HCEC 1CT (cell line): Measurements from ENCODE around the gene TMEM233.
"Not testable (repeated sequence)": the region's sequence is repeated elsewhere in the genome, so short reads cannot be mapped to it uniquely, and the experiment has no call there.

Experiments
- DNase-seq: peaks from one replicate; pipeline ENCODE4 v3.0.0-alpha.2; 2017

Gene TMEM233

GRCh38 chr12:119613319-119613936, 19.9 kb downstream of the TMEM233 start:
- DNase-seq = no peak

GRCh38 chr12:119614705-119615104, 21.1 kb downstream of the TMEM233 start:
- no peak for DNase-seq

GRCh38 chr12:119615518-119616475, 22.2 kb downstream of the TMEM233 start:
- no peak for DNase-seq

- not testable (repeated sequence) for DNase-seq
These were observed 24.8 kb downstream of the TMEM233 start for GRCh38 chr12:119618328-119618896.

GRCh38 chr12:119620490-119620889, 26.9 kb downstream of the TMEM233 start:
- DNase-seq = no peak

- no peak for DNase-seq
These were observed 28.3 kb downstream of the TMEM233 start for GRCh38 chr12:119621878-119622277.

- no peak for DNase-seq
These were observed 31.4 kb downstream of the TMEM233 start for GRCh38 chr12:119624966-119625365.

GRCh38 chr12:119627019-119627643, 33.6 kb downstream of the TMEM233 start:
- no peak for DNase-seq

DNA sequence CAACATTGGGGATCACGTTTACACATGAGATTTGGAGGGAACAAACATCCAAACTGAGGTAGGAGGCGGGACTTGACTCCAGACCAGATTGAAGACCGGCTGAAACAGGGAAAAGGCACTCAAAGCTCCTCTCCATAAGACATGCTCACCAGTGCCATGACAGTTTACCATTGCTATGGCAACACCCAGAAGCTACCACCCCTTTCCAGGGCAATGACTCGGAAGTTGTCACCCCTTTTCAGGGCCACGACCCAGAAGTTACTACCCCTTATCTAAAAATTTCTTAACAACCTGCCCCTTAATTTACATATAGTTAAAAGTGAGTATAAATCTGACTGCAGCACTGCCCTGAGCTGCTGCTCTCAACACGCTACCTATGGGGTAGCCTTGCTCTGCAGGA, 34.1 kb downstream of the TMEM233 start:
- DNase-seq = no peak

DNA sequence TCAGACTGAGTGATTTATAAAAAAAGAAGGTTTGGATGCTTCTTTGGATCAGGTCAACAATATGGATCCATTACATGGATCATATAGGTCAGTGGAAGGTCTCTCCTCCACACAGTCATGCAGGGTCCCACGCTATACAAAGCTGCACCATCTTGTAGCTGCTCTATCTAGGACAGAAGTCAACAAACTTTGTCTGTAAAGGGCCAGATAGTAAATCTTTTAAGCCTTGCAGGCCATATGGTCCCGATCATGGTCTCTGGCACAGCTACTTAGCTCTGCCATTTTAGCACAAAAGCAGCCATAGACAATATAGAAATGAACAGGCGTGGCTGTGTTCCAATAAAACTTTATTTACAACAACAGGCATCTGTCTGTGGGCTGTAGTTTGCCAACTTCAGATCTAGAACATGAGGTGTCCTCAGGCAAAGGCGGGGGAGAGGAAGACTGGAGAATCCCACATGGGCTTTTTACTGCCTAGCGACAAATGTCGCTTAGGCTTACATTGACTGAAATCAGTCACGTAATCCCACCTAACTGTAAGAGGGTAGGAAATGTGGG, 36.7 kb downstream of the TMEM233 start:
- DNase-seq = no peak

DNA sequence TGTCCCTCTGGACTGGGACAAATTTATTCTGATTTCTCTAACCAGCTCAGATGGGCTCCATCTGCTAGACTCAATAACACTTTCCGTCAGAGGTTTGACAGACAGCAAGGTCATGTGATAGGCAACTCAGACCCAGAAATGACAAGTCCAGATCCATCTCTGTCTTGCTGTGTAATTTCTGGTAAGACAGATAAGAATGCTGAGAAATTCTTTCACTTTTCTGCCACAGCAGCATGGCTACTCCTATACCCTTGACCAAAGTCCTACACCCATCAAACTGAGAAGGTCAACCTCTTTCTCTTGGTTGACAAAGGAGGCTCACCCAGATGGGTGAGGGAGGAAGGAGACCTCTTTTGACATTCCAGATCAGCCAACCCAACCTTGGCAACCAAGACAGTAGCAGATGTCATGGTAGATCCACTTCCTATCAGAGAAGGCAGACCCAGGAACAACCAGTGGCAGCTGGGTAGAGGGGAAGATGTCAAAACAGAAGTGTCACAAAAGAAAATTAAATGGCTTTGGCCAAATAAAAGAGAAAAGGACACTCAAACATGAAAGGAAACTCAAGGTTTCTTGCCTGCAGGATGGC, 37.5 kb downstream of the TMEM233 start:
- DNase-seq = no peak

DNA sequence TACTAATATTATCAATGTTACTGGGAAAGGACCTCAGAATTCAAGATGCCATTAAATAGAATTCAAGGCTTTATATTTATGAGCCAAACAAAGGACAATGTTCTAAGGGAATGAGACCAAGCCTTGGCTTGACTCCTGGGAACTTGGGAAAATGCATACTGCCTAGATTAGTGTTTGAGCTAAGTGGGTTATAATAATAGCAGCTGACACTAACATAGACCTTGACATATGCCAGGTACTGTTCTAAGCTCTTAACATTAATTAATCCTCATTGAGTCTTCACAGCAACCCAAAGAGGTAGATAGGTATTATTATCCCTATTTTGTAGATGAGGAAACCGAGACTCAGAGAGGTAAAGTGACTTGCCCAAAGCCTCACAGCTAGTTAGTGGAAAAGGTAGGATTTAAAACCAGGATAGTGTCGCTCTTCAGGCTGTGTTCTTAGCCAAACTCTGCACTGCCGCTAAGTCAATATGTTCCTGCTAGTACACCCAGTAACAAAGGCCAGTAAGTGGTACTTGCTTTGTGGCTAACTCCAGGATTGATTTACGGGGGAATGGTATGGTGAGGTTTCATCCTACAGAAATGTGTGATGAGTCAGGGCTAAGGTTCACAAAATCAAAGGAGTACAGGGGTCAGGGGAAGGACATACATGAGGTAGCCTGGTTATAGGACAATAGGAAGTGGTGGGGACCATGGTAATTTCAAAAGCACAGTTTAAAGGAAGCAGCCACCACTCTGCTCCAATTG, 38.5 kb downstream of the TMEM233 start:
- DNase-seq = no peak

DNA sequence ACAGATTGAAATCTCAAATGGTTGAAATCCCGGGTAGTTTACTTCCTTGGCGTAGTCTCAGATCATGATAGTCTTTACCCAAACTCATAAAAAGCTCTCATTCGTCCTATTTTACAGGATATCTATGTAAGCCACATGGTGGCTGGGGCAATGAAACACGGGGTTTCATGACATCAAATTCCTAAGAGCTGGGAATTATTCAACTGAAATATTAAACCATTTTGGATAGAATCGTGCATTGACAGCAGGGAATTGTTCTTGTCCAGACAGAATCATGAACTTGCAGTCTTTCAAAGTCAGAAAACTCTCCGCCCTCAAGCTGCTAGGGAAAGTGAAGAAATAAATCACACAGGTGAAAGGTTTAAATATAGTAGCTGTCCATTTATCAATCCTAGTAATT, 41.2 kb downstream of the TMEM233 start:
- DNase-seq = no peak

DNA sequence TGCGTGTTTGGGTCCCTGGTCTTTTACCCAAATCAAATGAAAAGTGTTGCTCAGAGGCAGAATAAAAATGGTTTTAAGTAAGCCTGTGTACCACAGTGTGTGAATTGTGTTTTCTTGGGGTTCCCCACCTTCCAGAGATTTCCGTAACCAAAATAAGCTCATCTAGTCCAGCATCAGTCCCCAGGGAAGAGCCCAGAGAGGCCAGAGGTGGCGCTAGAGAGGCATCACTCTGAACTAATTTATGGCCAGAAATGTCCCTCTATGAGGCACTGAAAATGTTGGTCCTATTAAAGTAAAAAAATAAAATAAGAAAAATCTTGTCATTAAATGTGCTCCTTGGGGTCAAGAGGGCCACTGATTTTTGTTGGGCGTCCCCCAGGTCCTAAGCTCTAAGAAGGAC, 49.4 kb downstream of the TMEM233 start:
- DNase-seq = no peak

- DNase-seq = no peak
These were observed 51.4 kb downstream of the TMEM233 start for GRCh38 chr12:119644930-119645329.

GRCh38 chr12:119645535-119646059, 52.0 kb downstream of the TMEM233 start:
- DNase-seq = no peak

DNA sequence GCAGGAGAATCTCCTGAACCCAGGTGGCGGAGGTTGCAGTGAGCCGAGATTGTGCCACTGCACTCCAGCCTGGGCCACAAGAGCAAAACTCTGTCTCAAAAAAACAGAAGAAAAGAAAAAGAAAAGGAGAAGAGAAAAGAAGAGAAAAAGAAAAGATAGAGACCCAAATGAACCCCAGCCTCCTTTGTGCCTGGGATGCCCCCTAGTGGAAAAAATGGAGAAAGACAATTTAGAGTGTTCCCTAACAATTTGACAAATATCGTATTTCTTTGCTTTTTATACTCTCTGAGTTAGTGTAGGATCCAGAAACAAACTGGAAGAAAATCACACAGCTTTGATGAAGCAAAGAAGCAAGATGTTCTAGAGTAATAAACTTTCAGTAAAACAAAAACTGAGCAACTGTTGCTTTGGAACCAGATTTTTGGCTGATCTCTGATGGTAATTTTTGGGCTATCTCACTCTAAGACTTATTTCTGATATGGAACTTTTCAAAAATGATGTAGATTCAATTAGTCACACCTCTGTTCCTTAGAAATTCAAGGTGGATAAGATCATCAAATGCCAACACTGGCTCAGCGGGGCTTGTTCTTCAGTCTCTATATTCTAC, 55.7 kb downstream of the TMEM233 start:
- DNase-seq = peak; percentile 15

- no peak for DNase-seq
These were observed 59.1 kb downstream of the TMEM233 start for GRCh38 chr12:119652665-119653064.

GRCh38 chr12:119657001-119657400, 63.4 kb downstream of the TMEM233 start:
- not testable (repeated sequence) for DNase-seq

GRCh38 chr12:119658166-119658565, 64.6 kb downstream of the TMEM233 start:
- not testable (repeated sequence) for DNase-seq

DNA sequence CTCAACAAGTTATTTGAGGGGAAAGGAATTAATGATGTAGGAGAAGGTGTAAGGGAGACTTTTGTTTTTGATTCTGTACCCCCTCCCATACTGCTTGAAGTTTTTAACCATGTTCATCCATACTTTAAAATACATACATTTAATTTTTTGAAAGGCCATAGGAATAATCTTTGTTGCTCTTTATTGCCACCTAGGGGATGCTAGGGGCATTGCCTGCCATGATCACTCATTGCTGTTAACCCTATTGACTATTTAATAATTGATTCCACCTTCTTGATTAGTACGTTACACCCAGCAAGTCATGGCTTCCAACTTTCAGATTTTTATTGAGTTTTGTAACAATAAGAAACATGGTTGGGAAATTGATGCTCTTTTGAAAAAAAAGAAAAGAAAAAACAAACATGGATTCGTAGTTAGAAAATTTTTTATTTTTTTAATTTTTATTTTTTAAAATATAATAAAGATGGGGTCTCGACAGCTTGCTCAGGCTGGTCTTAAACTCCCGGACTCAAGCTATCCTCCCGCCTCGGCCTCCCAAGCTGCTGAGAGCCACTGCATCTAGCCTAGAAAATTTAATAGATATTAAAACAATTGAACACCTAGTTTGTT, 65.8 kb downstream of the TMEM233 start:
- DNase-seq = peak; percentile 5
